Lung (tissue), 12 donors: Measurements from ENCODE around the gene SCNN1B. TPM values are rescaled to one million over a fixed set of nuclear protein-coding genes. Genes with fewer than 3 reads are reported as not detected.

ENCODE experiments used
- ATAC-seq: fragments of 200-7000 bp; cut with Tn5 transposase; one replicate; pipeline ENCODE4 v1.9.1; 2020; ENCODE audit warnings: moderate number of reproducible peaks; ENCODE audit not compliant: insufficient read depth, low FRiP score
- DNase-seq, 3 donors: peaks; one replicate each; pipeline ENCODE4 v3.0.0-alpha.2; 2013 to 2017
- H3K27ac ChIP-seq, 2 donors: one replicate each; pipeline ENCODE4 v1.5.1; 2013; ENCODE audit warnings: mild to moderate bottlenecking in 2 of 2, moderate library complexity in 2 of 2, control low read depth in 1 of 2, inconsistent platforms in 1 of 2, low read depth in 1 of 2, low read length in 1 of 2
- H3K27me3 ChIP-seq, 3 donors: one replicate each; pipeline ENCODE4 v1.5.1; 2013; ENCODE audit warnings: low read length in 2 of 3; ENCODE audit not compliant: control insufficient read depth in 3 of 3, insufficient read depth in 3 of 3
- H3K36me3 ChIP-seq, 4 donors: one replicate each; pipeline ENCODE4 v1.5.1; 2013; ENCODE audit warnings: low read length in 4 of 4, mild to moderate bottlenecking in 1 of 4, moderate library complexity in 1 of 4; ENCODE audit not compliant: control insufficient read depth in 4 of 4, insufficient read depth in 4 of 4
- H3K4me1 ChIP-seq, 5 donors: one replicate each; pipeline ENCODE4 v1.5.1; 2013; ENCODE audit warnings: low read length in 5 of 5, mild to moderate bottlenecking in 2 of 5, moderate library complexity in 1 of 5; ENCODE audit not compliant: control insufficient read depth in 5 of 5, insufficient read depth in 5 of 5
- H3K4me3 ChIP-seq: one replicate; pipeline ENCODE4 v1.5.1; 2013; ENCODE audit warnings: mild to moderate bottlenecking, control low read depth, moderate library complexity
- H3K9ac ChIP-seq, 2 donors: one replicate each; pipeline ENCODE4 v1.5.1; 2013; ENCODE audit warnings: low read length in 2 of 2, control low read depth in 1 of 2; ENCODE audit not compliant: insufficient read depth in 1 of 2
- H3K9me3 ChIP-seq, 4 donors: one replicate each; pipeline ENCODE4 v1.5.1; 2013; ENCODE audit warnings: low read length in 3 of 4, mild to moderate bottlenecking in 1 of 4, moderate library complexity in 1 of 4; ENCODE audit not compliant: control insufficient read depth in 4 of 4, insufficient read depth in 3 of 4
- WGBS, 2 donors: extraction: QIAGEN DNeasy Blood & Tissue Kit; methylation state at CpG; one replicate each; pipeline ENCODE4 v1.1.7; 2013; 5-methylcytosine and 5-hydroxymethylcytosine counted together
- polyA plus RNA-seq, 2 donors: library from polyadenylated mRNA; stranded (reverse); fragments of 200-250 nt; gene quantifications; one replicate each; pipeline ENCODE4 v1.2.1, GENCODE V29; 2013
- total RNA-seq, 2 donors: library from RNA; depleted of rRNA in 1 of 2; stranded (reverse); fragments of >200 nt in 1 of 2; gene quantifications; one replicate each; pipeline ENCODE4 v1.2.1, GENCODE V29; 2014 to 2021
- TF ChIP-seq, protein P1 (sequence below): IDR thresholded peaks from 2 replicates; pipeline ENCODE4 v1.5.1; 2012; ENCODE audit warnings: mild to moderate bottlenecking; ENCODE audit errors: control extremely low read depth, extremely low read depth
- donor health status: control.
- donor health status: control.
- donor health status: Bipolar disorder and iron deficiency.
- donor health status: healthy.
- donor health status: DM: yes; HTN: yes; CAD: no.

Gene SCNN1B
- total and polyA plus RNA-seq, 4 donors: 16.4 to 58.7 (median 41.3) TPM

DNA sequence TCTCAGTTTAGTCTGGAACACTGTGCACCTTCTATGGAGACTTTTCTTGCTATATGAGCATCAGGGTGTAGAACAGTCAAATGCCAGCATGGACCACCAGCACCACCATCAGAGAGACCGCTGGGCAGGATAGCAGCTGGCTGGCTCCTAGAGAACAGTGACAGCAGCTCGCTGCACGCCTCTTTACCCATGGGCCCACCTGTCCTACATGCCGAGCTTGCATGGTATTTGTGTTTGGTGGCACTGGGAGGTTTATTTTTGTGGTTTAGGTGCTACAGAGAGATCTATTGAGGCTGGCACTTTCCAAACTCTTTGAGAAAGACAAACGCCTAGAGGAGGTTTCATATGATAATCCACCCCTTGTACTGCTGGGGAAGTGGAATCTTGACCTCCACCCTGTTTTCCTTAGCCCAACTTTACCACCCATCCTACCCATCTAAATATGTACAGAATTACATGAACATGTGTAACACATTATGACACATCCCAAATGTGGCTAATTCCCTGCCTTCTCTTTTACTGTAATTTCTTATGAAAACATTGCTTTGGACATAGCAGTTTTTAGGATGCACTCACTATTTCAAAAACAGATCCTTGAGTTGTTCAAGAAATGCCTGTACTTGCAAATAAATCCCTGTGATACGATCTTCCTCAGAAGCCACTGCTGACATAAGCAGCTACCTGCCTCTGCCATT is 104.6 kb downstream of the SCNN1B start:
- TF ChIP-seq, protein P1, sequence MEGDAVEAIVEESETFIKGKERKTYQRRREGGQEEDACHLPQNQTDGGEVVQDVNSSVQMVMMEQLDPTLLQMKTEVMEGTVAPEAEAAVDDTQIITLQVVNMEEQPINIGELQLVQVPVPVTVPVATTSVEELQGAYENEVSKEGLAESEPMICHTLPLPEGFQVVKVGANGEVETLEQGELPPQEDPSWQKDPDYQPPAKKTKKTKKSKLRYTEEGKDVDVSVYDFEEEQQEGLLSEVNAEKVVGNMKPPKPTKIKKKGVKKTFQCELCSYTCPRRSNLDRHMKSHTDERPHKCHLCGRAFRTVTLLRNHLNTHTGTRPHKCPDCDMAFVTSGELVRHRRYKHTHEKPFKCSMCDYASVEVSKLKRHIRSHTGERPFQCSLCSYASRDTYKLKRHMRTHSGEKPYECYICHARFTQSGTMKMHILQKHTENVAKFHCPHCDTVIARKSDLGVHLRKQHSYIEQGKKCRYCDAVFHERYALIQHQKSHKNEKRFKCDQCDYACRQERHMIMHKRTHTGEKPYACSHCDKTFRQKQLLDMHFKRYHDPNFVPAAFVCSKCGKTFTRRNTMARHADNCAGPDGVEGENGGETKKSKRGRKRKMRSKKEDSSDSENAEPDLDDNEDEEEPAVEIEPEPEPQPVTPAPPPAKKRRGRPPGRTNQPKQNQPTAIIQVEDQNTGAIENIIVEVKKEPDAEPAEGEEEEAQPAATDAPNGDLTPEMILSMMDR: no peak
- no peak overlapping the region for H3K27ac ChIP-seq
- no peak for DNase-seq
- H3K4me1 ChIP-seq: peaks cover 0 to 5% (median 0%) of the 10 kb centered on the region in 5 donors
- H3K9ac ChIP-seq: no peak overlapping the region
- H3K4me3 ChIP-seq: no peak overlapping the region
- no peak for ATAC-seq
- H3K27me3 ChIP-seq: no peaks in the 10 kb centered on the region
- 94% methylated on average over 6 of the region's 6 CpGs for WGBS, 2 donors
- no peaks in the 10 kb centered on the region for H3K9me3 ChIP-seq
- H3K36me3 ChIP-seq: peaks cover 33 to 43% (median 39%) of the 10 kb centered on the region in 4 donors

DNA sequence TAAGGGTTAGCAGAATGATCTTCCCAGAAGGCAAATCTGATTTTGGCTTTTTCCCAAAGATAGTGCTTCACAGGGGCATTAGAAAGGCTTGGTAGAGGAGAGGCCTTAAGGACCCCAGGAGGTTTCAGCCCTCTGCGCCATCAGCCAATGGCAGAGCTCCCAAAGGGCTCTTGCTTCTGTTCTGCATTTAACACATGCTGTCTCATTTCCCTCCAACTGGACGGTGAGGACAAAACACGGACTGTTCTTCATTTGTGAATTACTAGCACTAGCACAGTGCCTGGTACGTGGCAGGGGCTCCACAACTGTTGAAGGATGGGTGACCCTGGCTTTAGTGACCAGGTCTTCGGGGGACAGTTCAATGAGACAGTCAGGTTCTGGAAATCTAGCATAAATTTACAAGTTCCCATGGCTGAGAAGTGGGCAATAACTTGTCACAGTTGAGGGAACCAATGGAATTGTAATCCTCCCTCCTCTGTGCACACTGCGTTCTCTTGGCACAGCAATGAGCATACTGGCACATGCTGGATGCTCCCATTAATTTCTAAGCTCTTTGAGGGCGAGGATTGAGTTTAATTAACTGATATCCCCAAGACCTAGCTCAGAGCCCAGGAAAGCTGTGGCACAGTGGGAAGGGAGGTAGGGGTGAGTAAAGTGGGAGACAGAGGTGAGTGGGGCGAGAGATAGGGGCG is 105.5 kb downstream of the SCNN1B start:
- ATAC-seq (no peak), DNase-seq (no peak)
- H3K36me3 ChIP-seq: peaks cover 33 to 47% (median 42%) of the 10 kb centered on the region in 4 donors
- H3K27ac ChIP-seq: no peak overlapping the region
- H3K9me3 ChIP-seq: no peaks in the 10 kb centered on the region
- no peaks in the 10 kb centered on the region for H3K27me3 ChIP-seq
- H3K4me1 ChIP-seq: peaks cover 0 to 5% (median 0%) of the 10 kb centered on the region in 5 donors
- 96% methylated on average over 9 of the region's 9 CpGs for WGBS, 2 donors
- H3K4me3 ChIP-seq: no peak overlapping the region
- TF ChIP-seq, protein P1: no peak
- no peak overlapping the region for H3K9ac ChIP-seq

DNA sequence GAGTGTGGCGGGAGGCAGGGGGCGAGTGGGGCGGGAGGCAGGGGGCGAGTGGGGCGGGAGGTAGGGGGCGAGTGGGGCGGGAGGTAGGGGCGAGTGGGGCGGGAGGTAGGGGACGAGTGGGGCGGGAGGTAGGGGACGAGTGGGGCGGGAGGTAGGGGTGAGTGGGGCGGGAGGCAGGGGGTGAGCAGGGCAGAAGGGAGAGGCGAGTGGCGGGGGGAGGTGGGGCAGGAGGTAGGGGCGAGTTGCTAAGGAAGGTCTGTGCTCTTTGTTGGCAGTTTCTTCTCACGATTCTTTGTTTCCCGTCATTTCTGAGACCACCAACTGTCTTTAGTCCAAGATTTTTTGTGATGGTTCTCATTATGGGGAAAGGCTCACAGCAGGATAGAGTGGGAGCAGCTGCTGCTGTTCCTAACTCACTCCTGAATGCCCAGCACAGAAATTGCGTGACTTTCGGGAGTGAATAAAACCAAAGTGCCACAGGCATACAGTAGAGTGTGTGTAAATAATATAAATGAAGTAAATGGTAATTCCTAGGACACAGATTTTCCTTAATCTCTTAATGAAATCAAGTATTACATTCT is 106.2 kb downstream of the SCNN1B start:
- Histone ChIP-seq H3K9me3 (no peaks in the 10 kb centered on the region), H3K9ac (no peak overlapping the region), H3K36me3 (peaks cover 33 to 43% (median 38%) of the 10 kb centered on the region in 4 donors), H3K27me3 (no peaks in the 10 kb centered on the region), H3K4me1 (peaks cover 0 to 5% (median 0%) of the 10 kb centered on the region in 5 donors), H3K4me3 (no peak overlapping the region), H3K27ac (peak overlapping the region in 1 of 2 donors; percentile 45)
- WGBS, 2 donors: 95 to 96% methylated on average over 8 to 19 of the region's 21 CpGs
- no peak for DNase-seq
- TF ChIP-seq, protein P1: no peak
- no peak for ATAC-seq
